B cell (primary cell): ENCODE measurements around the gene ANKS6.

Experiments
- CTCF ChIP-seq: fragments of 200-600 bp; IDR thresholded peaks from one replicate; pipeline ENCODE4 v1.8.0; 2022; ENCODE audit warnings: antibody characterized with exemption, mild to moderate bottlenecking
- EZH2 ChIP-seq: IDR thresholded peaks from 2 replicates; pipeline ENCODE4 v1.6.1; 2012; ENCODE audit warnings: borderline replicate concordance, low read depth, mild to moderate bottlenecking, moderate library complexity, low read length; ENCODE audit not compliant: insufficient read depth, poor library complexity, severe bottlenecking

- no peak for TF ChIP-seq CTCF
- no peak for TF ChIP-seq EZH2
Observed at GRCh38 chr9:98755006-98755618, 41.2 kb downstream of the ANKS6 start.
